Small intestine (tissue), 7 donors: ENCODE results near the gene COBLL1. TPM values are rescaled to one million over a fixed set of nuclear protein-coding genes. Genes with fewer than 3 reads are reported as not detected.

Source experiments
- DNase-seq, 2 donors: peaks; one replicate each; pipeline versions ENCODE4 v3.0.0 to v3.0.0-alpha.2; 2013
- FAIRE-seq: peaks from 2 replicates; lab custom pipeline; 2012; peaks lifted over from hg19 to GRCh38; lab: Jason Lieb, UNC
- H3K27ac ChIP-seq, 3 donors: one replicate each; pipeline ENCODE4 v1.5.1; 2013; ENCODE audit warnings: low read length in 2 of 3, mild to moderate bottlenecking in 2 of 3, control low read depth in 1 of 3, inconsistent platforms in 1 of 3, low read depth in 1 of 3, moderate library complexity in 1 of 3
- H3K27me3 ChIP-seq, 3 donors: one replicate each; pipeline ENCODE4 v1.6.1; 2013; ENCODE audit warnings: low read length in 3 of 3, inconsistent platforms in 1 of 3; ENCODE audit not compliant: control insufficient read depth in 3 of 3, insufficient read depth in 3 of 3
- H3K36me3 ChIP-seq, 3 donors: one replicate each; pipeline ENCODE4 v1.6.1; 2013; ENCODE audit warnings: low read length in 3 of 3, inconsistent platforms in 1 of 3, low read depth in 1 of 3, mild to moderate bottlenecking in 1 of 3, moderate library complexity in 1 of 3; ENCODE audit not compliant: control insufficient read depth in 3 of 3, insufficient read depth in 2 of 3
- H3K4me1 ChIP-seq, 3 donors: one replicate each; pipeline ENCODE4 v1.6.1; 2013; ENCODE audit warnings: low read length in 2 of 3, inconsistent platforms in 1 of 3, low read depth in 1 of 3, mild to moderate bottlenecking in 1 of 3, moderate library complexity in 1 of 3; ENCODE audit not compliant: control insufficient read depth in 3 of 3, insufficient read depth in 2 of 3
- H3K4me3 ChIP-seq, 3 donors: one replicate each; pipeline ENCODE4 v1.5.1; 2013; ENCODE audit warnings: low read length in 3 of 3, control low read depth in 1 of 3, inconsistent platforms in 1 of 3, low read depth in 1 of 3, mild to moderate bottlenecking in 1 of 3, moderate library complexity in 1 of 3
- H3K9me3 ChIP-seq, 2 donors: one replicate each; pipeline ENCODE4 v1.6.1; 2013; ENCODE audit warnings: low read depth in 1 of 2, low read length in 1 of 2; ENCODE audit not compliant: control insufficient read depth in 2 of 2, insufficient read depth in 1 of 2
- WGBS, 3 donors: extraction: QIAGEN DNeasy Blood & Tissue Kit; methylation state at CpG; one replicate each; pipeline ENCODE4 v1.1.7; 2013; 5-methylcytosine and 5-hydroxymethylcytosine counted together
- polyA plus RNA-seq, 4 donors: library from polyadenylated mRNA; stranded (reverse) in 3 of 4; unstranded in 1 of 4; fragments of 200-250 nt in 3 of 4; fragments of 120-200 nt in 1 of 4; gene quantifications; one replicate each; pipeline versions ENCODE4 v1.2.1 to v1.2.3, GENCODE V29; 2013
- donor health status: healthy with polysubstance abuse.
- donor health status: control.
- donor health status: control.
- donor health status: Bipolar disorder and iron deficiency.
- donor health status: healthy.

The COBLL1 gene
- polyA plus RNA-seq, 4 donors, result 5.4 to 72.0 (median 7.8) TPM

DNA sequence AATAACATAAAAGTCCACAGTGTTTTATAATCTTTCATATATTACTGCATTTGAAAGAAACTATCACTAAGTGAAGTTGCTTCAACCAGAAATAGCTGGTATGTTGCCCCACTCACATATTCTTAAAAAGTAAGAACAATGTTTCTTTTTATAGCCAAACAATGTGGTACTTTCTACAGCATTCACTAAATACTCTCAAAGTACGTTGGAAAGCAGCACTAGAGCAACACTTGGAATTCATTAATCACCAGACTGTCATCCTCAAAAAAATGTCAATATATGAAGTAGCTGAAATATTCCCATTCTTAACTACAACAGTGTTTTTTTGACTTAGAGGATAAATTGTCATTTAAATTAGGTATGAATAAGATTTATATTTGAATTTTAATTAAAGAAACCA, 32.8 kb downstream of the COBLL1 start:
- H3K4me1 ChIP-seq, result no peaks in the 10 kb centered on the region
- no peaks in the 10 kb centered on the region for H3K9me3 ChIP-seq
- no peak overlapping the region for H3K4me3 ChIP-seq
- no peak for DNase-seq
- no peaks in the 10 kb centered on the region for H3K36me3 ChIP-seq
- H3K27ac ChIP-seq, result no peak overlapping the region
- H3K27me3 ChIP-seq, result no peaks in the 10 kb centered on the region
- FAIRE-seq, result peak; percentile 19
- 38 to 57% (median 52%) methylated on average over 1 of the region's 1 CpG for WGBS, 3 donors

DNA sequence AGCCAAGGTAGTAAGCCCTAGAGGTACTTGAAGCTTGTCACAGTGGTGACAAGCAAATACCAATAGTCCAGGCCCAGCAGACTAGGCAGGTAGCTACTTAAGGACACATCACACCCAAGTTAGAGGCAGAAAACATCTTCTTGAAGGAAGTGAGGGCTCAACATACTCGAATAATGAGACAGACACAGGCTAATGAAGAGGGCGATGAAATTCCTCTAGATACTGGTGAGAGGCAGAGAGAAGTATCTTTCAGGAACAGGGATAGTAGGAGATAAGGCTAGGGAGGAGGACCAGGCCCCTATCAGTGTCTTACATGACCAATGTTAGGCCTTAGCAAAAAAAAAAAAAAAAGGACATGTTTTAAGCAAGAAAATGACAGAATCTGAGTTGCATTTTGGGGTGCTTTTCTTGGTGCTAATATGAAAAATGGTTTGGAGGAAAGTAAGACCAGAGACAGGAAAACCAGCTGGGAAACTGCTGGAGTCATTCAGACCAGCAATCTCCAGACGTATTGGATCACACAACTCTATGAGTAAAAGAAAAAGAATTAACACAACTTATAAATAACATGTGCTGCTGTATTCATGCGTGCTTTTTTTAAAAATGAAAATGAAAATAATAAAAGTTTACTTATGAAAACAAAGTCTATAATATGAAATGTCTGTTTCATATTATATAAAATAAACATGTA, 37.7 kb downstream of the COBLL1 start:
- Histone ChIP-seq H3K36me3 (no peaks in the 10 kb centered on the region), H3K4me3 (no peak overlapping the region), H3K27me3 (no peaks in the 10 kb centered on the region), H3K27ac (peak overlapping the region in 1 of 3 donors; percentile 4), H3K4me1 (no peaks in the 10 kb centered on the region), H3K9me3 (no peaks in the 10 kb centered on the region)
- DNase-seq, result no peak
- 74 to 91% (median 84%) methylated on average over 4 of the region's 4 CpGs for WGBS, 3 donors
- peak; percentile 81 for FAIRE-seq

DNA sequence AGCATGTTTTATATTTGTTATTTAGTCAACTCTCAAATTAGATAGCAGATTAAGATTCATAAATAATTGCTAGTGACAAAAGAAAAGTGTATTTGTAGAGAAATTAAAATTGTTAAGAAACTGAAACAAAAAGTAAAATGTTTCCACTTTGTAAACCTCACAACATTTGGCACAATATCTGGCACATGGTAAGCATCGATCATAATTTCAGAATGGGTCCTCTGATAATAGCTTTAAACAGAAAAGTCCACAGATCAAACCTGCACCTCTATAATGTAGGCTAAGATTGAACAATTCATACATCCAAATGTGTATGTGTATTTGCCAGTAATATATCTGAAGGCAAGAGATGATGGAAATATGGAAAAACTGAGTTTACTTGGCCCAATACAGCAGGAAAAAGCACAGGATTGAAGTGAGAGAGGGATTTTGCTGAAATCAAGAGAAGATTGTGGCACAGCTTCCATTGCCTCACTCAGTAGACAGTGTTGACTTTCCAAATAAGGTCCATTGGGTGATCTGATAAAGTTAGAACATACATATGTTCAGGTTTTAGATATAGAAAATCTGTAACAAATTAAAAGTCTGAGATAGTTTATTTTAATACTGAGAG, 39.4 kb downstream of the COBLL1 start:
- FAIRE-seq, result no peak
- H3K27me3 ChIP-seq, result no peaks in the 10 kb centered on the region
- 20 to 43% (median 30%) methylated on average over 1 of the region's 1 CpG for WGBS, 3 donors
- H3K36me3 ChIP-seq, result no peaks in the 10 kb centered on the region
- no peak overlapping the region for H3K4me3 ChIP-seq
- no peak for DNase-seq
- H3K4me1 ChIP-seq, result no peaks in the 10 kb centered on the region
- H3K27ac ChIP-seq, result no peak overlapping the region
- H3K9me3 ChIP-seq, result no peaks in the 10 kb centered on the region

DNA sequence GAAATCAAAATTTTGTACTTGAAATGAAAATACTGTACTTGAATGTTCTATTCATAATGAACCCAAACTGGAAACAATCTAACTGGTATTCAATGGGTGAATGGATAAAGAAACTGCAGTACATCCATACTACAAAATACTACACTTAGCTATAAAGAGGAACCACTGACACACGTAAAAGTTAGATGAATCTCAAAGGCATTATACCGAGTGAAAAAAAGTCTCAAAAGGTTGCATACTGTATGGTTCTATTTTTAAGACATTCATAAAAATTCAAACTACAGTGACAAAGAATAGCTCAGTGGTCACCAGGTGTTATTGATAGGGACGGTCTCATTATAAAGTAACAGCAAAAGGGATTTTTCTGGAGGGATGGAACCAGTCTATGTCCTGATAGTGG, 41.1 kb downstream of the COBLL1 start:
- H3K27me3 ChIP-seq, result no peaks in the 10 kb centered on the region
- H3K4me3 ChIP-seq, result no peak overlapping the region
- no peak for DNase-seq
- H3K4me1 ChIP-seq, result no peaks in the 10 kb centered on the region
- H3K27ac ChIP-seq, result no peak overlapping the region
- no peaks in the 10 kb centered on the region for H3K9me3 ChIP-seq
- no peak for FAIRE-seq
- WGBS, 3 donors, result 90 to 92% (median 91%) methylated on average over 3 of the region's 3 CpGs
- H3K36me3 ChIP-seq, result no peaks in the 10 kb centered on the region

DNA sequence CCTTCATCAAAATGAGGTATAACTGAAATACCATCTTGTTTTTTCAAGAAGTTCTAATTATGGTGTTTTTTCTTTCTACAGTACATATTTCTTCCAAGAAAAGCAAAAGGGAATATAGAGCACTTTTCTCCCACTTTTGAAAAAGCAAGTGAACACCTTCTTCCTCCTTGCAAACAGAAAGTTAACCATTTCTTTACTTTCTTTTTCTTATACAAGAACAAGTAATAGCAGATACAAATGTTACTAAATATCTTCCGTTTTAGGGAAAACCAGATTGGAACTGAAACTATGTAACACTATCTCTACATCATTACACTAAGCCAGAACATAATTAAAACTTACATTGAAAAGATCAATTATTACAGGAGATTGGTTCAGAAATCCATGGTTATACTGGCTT, 44.0 kb downstream of the COBLL1 start:
- no peak for DNase-seq
- no peak for FAIRE-seq
- H3K36me3 ChIP-seq, result no peaks in the 10 kb centered on the region
- H3K27me3 ChIP-seq, result no peaks in the 10 kb centered on the region
- peaks cover 0 to 4% (median 0%) of the 10 kb centered on the region in 3 donors for H3K4me1 ChIP-seq
- no peak overlapping the region for H3K27ac ChIP-seq
- WGBS, 3 donors, result 68 to 84% (median 68%) methylated on average over 1 of the region's 1 CpG
- H3K4me3 ChIP-seq, result no peak overlapping the region
- H3K9me3 ChIP-seq, result no peaks in the 10 kb centered on the region

DNA sequence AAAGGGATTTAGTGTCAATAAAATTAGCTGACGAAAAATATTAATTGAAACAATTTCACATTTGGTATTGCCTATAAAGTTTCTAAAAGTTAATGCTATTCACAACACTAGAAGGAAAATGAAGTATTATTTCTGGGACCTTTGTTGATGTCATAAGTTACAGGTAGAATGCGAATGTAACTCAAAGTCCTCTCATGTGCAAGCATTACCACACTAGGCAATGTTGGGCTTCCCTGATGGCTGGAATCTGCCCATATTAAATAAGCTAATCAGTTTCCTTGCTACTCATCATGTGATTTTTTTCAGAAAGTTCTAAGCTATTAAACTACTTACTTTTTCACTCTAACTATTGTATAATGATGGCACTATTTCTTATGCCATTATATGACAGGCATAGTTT, 44.6 kb downstream of the COBLL1 start:
- WGBS, 3 donors, result 91 to 97% (median 96%) methylated on average over 2 of the region's 2 CpGs
- H3K4me3 ChIP-seq, result no peak overlapping the region
- DNase-seq (peak in 1 of 2 donors; percentile 18), FAIRE-seq (no peak)
- no peaks in the 10 kb centered on the region for H3K9me3 ChIP-seq
- H3K4me1 ChIP-seq, result peaks cover 0 to 6% (median 0%) of the 10 kb centered on the region in 3 donors
- no peaks in the 10 kb centered on the region for H3K27me3 ChIP-seq
- no peak overlapping the region for H3K27ac ChIP-seq
- peaks cover 0 to 2% (median 0%) of the 10 kb centered on the region in 3 donors for H3K36me3 ChIP-seq

DNA sequence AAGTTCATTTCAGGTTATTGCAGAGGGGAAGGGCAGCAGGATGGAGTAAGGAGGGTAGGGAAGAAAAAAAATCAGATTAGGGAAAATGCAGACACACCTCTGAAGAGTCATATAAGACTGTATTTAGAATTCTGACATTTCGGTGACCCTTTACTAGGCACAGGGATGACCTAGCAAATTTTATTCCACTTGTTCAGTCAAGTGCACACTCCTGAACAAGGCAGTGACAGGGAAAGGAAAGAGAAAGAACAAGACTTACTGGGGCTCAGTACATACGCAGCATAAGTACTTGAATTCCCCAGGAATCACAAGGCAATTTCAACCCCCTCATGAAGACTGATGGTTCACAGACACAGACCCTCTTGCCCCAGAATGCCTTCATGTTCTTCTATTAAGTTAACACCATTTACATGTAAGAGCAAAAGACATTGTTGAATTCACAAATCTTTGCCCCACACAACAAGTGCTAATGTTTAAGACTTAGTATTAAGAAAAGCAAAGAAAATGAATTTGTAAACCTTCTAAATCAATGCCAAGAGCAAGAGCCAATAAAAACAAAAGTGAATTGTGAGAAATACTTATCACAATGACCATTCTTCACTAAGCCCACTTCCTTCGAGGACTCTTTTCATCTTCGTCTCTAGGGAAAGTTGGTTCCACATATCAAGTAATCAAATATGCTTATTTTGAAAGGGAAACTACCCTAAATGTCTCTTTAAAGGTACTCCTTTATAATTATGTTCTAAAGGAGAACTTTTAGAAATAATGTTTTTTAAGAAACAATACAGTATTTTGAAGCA, 47.0 kb downstream of the COBLL1 start:
- 65 to 78% (median 70%) methylated on average over 4 of the region's 4 CpGs for WGBS, 3 donors
- no peak overlapping the region for H3K27ac ChIP-seq

DNA sequence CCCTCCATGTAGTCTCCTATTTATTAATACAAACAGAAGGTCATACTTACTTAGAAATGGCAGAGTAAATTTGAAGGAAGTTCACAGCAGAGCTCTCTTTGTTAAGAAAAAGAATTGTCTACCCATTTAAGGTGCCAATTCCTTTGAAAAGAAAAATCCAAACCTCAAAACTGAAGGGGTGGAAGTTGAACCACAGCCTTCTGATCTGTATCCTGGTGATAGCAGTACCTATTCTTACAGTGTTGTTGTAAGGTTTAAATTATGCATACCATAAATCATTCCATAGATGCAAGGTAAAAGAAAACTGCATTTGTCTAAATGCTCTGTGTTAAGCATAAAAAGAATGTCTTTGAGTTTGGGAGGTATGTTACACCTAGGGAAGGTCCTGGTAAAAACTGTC, 47.6 kb downstream of the COBLL1 start:
- Histone ChIP-seq H3K4me3 (no peak overlapping the region), H3K36me3 (peaks cover 0 to 6% (median 0%) of the 10 kb centered on the region in 3 donors), H3K27ac (no peak overlapping the region), H3K4me1 (peaks cover 0 to 6% (median 0%) of the 10 kb centered on the region in 3 donors), H3K27me3 (no peaks in the 10 kb centered on the region), H3K9me3 (no peaks in the 10 kb centered on the region)
- FAIRE-seq, result no peak
- DNase-seq, result no peak

More for the DNA sequence above, 47.0 kb downstream of the COBLL1 start:
- Histone ChIP-seq H3K9me3 (no peaks in the 10 kb centered on the region), H3K36me3 (peaks cover 0 to 6% (median 0%) of the 10 kb centered on the region in 3 donors), H3K4me1 (peaks cover 0 to 6% (median 0%) of the 10 kb centered on the region in 3 donors), H3K27me3 (no peaks in the 10 kb centered on the region), H3K4me3 (no peak overlapping the region)
- DNase-seq (no peak), FAIRE-seq (no peak)
